Common myeloid progenitor, CD34-positive (primary cell): Measurements from ENCODE around the gene TRAPPC3.
A peak's percentile ranks its signal among the peaks of the same experiment; 100 is the strongest.

ENCODE experiments used
- CTCF ChIA-PET: fragments of 350-600 bp; sonication (Branson Sonifier 250); formaldehyde crosslinking; loops from one replicate; lab custom pipeline; 2021; ENCODE audit warnings: antibody characterized with exemption; lab: Charles Lee
- POLR2A ChIA-PET: fragments of 350-600 bp; sonication (Branson Sonifier 250); formaldehyde crosslinking; loops from one replicate; lab custom pipeline; 2021; ENCODE audit warnings: antibody characterized with exemption; lab: Charles Lee
- DNase-seq, 3 donors: peaks; one replicate each; pipeline versions ENCODE4 v3.0.0 to v3.0.0-alpha.2; 2013
- H3K27ac ChIP-seq, 2 experiments: 1 replicate in 1 of 2; 2 replicates in 1 of 2; pipeline ENCODE4 v1.7.0; 2013; ENCODE audit warnings: inconsistent platforms in 2 of 2, low read length in 2 of 2, mild to moderate bottlenecking in 2 of 2, low read depth in 1 of 2, moderate library complexity in 1 of 2; ENCODE audit not compliant: severe bottlenecking in 2 of 2, insufficient read depth in 1 of 2, poor library complexity in 1 of 2
- H3K27me3 ChIP-seq, 5 experiments: replicated peaks in 2 of 5; 1 replicate in 3 of 5; 2 replicates in 2 of 5; pipeline versions ENCODE4 v1.6.1 to v1.7.0; 2013; ENCODE audit warnings: low read length in 4 of 5, mild to moderate bottlenecking in 2 of 5, moderate library complexity in 2 of 5, inconsistent platforms in 1 of 5; ENCODE audit not compliant: insufficient read depth in 5 of 5, control insufficient read depth in 4 of 5
- H3K36me3 ChIP-seq, 4 experiments: 1 replicate in 2 of 4; 2 replicates in 2 of 4; pipeline versions ENCODE4 v1.6.1 to v1.7.0; 2013; ENCODE audit warnings: low read length in 3 of 4, control low read depth in 1 of 4, mild to moderate bottlenecking in 1 of 4; ENCODE audit not compliant: control insufficient read depth in 4 of 4, insufficient read depth in 4 of 4
- H3K4me1 ChIP-seq, 4 experiments: 1 replicate in 3 of 4; 2 replicates in 1 of 4; pipeline versions ENCODE4 v1.6.1 to v1.7.1; 2013; ENCODE audit warnings: low read length in 3 of 4, mild to moderate bottlenecking in 3 of 4, control low read depth in 1 of 4, inconsistent platforms in 1 of 4, moderate library complexity in 1 of 4; ENCODE audit not compliant: control insufficient read depth in 4 of 4, insufficient read depth in 4 of 4; ENCODE audit errors: control extremely low read depth in 1 of 4
- H3K4me3 ChIP-seq, 7 experiments: 1 replicate in 4 of 7; 2 replicates in 3 of 7; pipeline versions ENCODE4 v1.5.1 to v1.7.0; 2013; ENCODE audit warnings: mild to moderate bottlenecking in 7 of 7, low read length in 6 of 7, moderate library complexity in 6 of 7, inconsistent platforms in 2 of 7, low read depth in 2 of 7, control low read depth in 1 of 7; ENCODE audit not compliant: insufficient read depth in 4 of 7, control insufficient read depth in 1 of 7; ENCODE audit errors: extremely low read depth in 1 of 7
- H3K9me3 ChIP-seq, 5 experiments: 1 replicate in 4 of 5; 2 replicates in 1 of 5; pipeline versions ENCODE4 v1.6.1 to v1.7.1; 2013; ENCODE audit warnings: low read length in 4 of 5, mild to moderate bottlenecking in 2 of 5, inconsistent platforms in 1 of 5, low read depth in 1 of 5, moderate library complexity in 1 of 5; ENCODE audit not compliant: control insufficient read depth in 4 of 5, insufficient read depth in 2 of 5; ENCODE audit errors: control extremely low read depth in 1 of 5
- WGBS: methylation state at CpG from one replicate; pipeline ENCODE4 v1.1.5; 2013; ENCODE audit not compliant: insufficient coverage; 5-methylcytosine and 5-hydroxymethylcytosine counted together

Gene TRAPPC3

DNA sequence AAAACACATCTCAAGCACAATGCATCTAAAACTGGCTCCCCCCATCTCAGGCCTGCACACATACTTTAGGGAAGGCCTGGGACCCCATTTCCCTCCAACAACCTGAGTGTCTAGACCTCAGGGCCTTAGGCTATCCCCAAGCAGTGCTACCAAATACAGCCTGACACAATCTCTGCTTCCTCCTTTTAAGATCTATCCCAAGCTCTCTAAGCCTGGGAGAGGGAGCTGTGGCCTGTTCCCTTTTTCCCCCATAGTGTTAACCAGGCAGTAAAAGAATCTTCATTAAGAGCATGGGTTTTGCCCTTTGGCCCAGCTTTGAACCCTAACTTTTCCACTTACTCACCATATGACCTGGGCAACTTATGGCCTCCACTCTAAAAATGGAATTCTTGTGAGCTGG is 13.5 kb downstream of the TRAPPC3 start:
- POLR2A ChIA-PET, result no interaction called here
- CTCF ChIA-PET, result interaction anchor here (0.9 to 11.5 kb wide), 10 partner anchors 10 to 156 kb away, joined by 3 to 283 read pairs (median 15); partner anchors contain the start of genes ADPRS and TRAPPC3
- Histone ChIP-seq H3K36me3 (peaks cover 2 to 39% (median 30%) of the 10 kb centered on the region in 4 experiments), H3K4me3 (no peak overlapping the region), H3K27me3 (no peaks in the 10 kb centered on the region), H3K27ac (no peak overlapping the region), H3K9me3 (no peaks in the 10 kb centered on the region), H3K4me1 (peaks cover 0 to 6% (median 3%) of the 10 kb centered on the region in 4 experiments)
- DNase-seq, result no peak

- H3K27me3 ChIP-seq, result no peaks in the 10 kb centered on the region
- peaks cover 0 to 2% (median 1%) of the 10 kb centered on the region in 4 experiments for H3K4me1 ChIP-seq
- WGBS, result no CpG with 5 or more reads among the region's 6 CpGs
- ChIA-PET CTCF (interaction anchor here (0.7 to 11.5 kb wide), 14 partner anchors 10 to 284 kb away, joined by 3 to 283 read pairs (median 11); partner anchors contain the start of genes ADPRS and TRAPPC3), POLR2A (interaction anchor here (1.3 kb wide), 1 partner anchor 25 kb away, joined by 3 read pairs; no protein-coding TSS in a partner anchor)
- no peak overlapping the region for H3K27ac ChIP-seq
- H3K36me3 ChIP-seq, result peaks cover 2 to 38% (median 29%) of the 10 kb centered on the region in 4 experiments
- DNase-seq, result no peak
- no peak overlapping the region for H3K4me3 ChIP-seq
- no peaks in the 10 kb centered on the region for H3K9me3 ChIP-seq
Observed at GRCh38 chr1:36135330-36135667, 14.0 kb downstream of the TRAPPC3 start.

- H3K4me3 ChIP-seq, result no peak overlapping the region
- no peaks in the 10 kb centered on the region for H3K27me3 ChIP-seq
- CTCF ChIA-PET, result interaction anchor here (0.7 to 11.5 kb wide), 17 partner anchors 11 to 285 kb away, joined by 3 to 283 read pairs (median 7); partner anchors contain the start of genes ADPRS and TRAPPC3
- peaks cover 2 to 33% (median 26%) of the 10 kb centered on the region in 4 experiments for H3K36me3 ChIP-seq
- POLR2A ChIA-PET, result interaction anchor here (1.2 to 1.3 kb wide), 2 partner anchors 15 to 25 kb away, joined by 3 read pairs; partner anchors contain the start of gene TRAPPC3
- DNase-seq, result peak in 2 of 3 donors; percentile 58 to 60
- H3K4me1 ChIP-seq, result peaks cover 0 to 2% (median 0%) of the 10 kb centered on the region in 4 experiments
- WGBS, result 73% methylated on average over 7 of the region's 7 CpGs
- H3K9me3 ChIP-seq, result no peaks in the 10 kb centered on the region
- H3K27ac ChIP-seq, result no peak overlapping the region
Observed at GRCh38 chr1:36134505-36135329, 14.6 kb downstream of the TRAPPC3 start.

DNA sequence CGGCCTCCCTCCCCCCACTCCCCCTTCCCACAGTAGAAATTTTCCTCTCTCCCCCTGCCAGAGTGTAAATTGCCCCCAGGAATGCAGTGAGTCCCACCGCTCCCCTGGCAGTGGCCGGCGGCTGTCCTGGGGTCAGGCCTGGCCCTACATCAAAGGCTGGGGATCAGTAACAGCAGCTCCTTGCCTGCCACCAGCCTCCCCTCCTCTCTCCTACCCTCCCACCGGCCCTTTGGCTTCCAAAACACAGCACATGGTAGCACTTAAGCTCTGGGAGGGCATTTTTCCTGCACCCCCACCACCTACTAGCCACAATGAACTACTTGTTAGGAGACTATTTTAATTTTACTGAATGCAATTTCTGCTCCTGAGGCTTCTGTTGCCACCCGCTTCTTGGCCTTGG is 15.3 kb downstream of the TRAPPC3 start:
- Histone ChIP-seq H3K4me3 (no peak overlapping the region), H3K27ac (no peak overlapping the region), H3K27me3 (no peaks in the 10 kb centered on the region), H3K9me3 (no peaks in the 10 kb centered on the region), H3K4me1 (peaks cover 0 to 2% (median 0%) of the 10 kb centered on the region in 4 experiments), H3K36me3 (peaks cover 2 to 28% (median 21%) of the 10 kb centered on the region in 4 experiments)
- ChIA-PET CTCF (interaction anchor here (0.9 to 11.5 kb wide), 14 partner anchors 11 to 276 kb away, joined by 3 to 283 read pairs (median 10); partner anchors contain the start of genes ADPRS and TRAPPC3), POLR2A (interaction anchor here (1.2 to 1.3 kb wide), 2 partner anchors 15 to 26 kb away, joined by 3 read pairs; partner anchors contain the start of gene TRAPPC3)
- no peak for DNase-seq
- WGBS, result no CpG with 5 or more reads among the region's 6 CpGs

DNA sequence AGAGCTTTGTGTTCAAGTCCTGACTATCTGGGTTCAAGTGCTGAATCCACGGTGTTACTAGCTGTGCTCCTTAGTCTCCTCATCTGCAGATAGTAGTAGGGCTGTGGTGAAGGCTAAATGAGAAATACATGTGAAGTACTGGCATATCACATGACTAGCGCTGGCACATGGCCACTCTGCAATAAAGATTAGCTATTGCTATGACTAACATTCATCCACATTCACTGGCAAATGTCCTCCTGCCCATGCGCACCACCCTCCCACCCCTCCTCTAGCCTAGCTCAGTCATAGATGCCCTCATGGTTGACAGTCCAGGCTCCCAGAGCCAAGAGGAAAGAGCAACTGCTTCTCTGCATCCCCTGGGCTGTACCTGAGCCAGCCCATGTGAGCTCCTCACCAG is 15.8 kb downstream of the TRAPPC3 start:
- H3K4me1 ChIP-seq, result peaks cover 0 to 3% (median 1%) of the 10 kb centered on the region in 4 experiments
- peak in 2 of 3 donors; percentile 30 to 53 for DNase-seq
- WGBS, result 89% methylated on average over 3 of the region's 3 CpGs
- H3K4me3 ChIP-seq, result no peak overlapping the region
- no peaks in the 10 kb centered on the region for H3K9me3 ChIP-seq
- no peaks in the 10 kb centered on the region for H3K27me3 ChIP-seq
- H3K27ac ChIP-seq, result no peak overlapping the region
- POLR2A ChIA-PET, result interaction anchor here (1.2 kb wide), 1 partner anchor 16 kb away, joined by 3 read pairs; the partner anchor contains the start of gene TRAPPC3
- peaks cover 2 to 26% (median 21%) of the 10 kb centered on the region in 4 experiments for H3K36me3 ChIP-seq
- CTCF ChIA-PET, result interaction anchor here (0.7 to 11.5 kb wide), 14 partner anchors 11 to 276 kb away, joined by 3 to 283 read pairs (median 10); partner anchors contain the start of genes ADPRS, THRAP3 and TRAPPC3

DNA sequence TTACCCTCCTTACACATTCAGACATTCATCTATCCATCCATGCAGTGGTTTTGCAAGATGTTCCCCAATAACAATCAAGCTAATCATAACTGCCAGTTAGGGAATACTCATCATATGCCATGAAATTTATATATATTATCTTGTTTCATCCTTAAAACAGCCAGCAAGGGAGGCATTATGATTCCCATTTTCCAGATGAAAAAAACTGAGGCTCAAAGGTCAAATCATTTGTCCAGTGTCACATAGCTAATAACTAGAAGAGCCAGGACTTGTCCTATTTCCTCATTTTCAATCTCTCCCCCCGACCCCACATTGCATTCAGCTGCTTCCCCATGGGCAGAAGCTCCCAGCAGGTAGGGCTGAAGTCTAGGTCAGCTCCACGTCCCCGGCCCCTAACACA is 17.3 kb downstream of the TRAPPC3 start:
- H3K9me3 ChIP-seq, result no peaks in the 10 kb centered on the region
- no peak overlapping the region for H3K27ac ChIP-seq
- H3K4me1 ChIP-seq, result peaks cover 0 to 9% (median 1%) of the 10 kb centered on the region in 4 experiments
- no peaks in the 10 kb centered on the region for H3K27me3 ChIP-seq
- 67% methylated on average over 3 of the region's 3 CpGs for WGBS
- peaks cover 0 to 12% (median 8%) of the 10 kb centered on the region in 4 experiments for H3K36me3 ChIP-seq
- no peak overlapping the region for H3K4me3 ChIP-seq
- POLR2A ChIA-PET, result no interaction called here
- DNase-seq, result no peak
- CTCF ChIA-PET, result interaction anchor here (0.9 to 11.5 kb wide), 7 partner anchors 9 to 157 kb away, joined by 3 to 283 read pairs (median 6); partner anchors contain the start of gene ADPRS
